Measurements from ENCODE around the gene PLEKHB2.
"Not testable (repeated sequence)": the region's sequence is repeated elsewhere in the genome, so short reads cannot be mapped to it uniquely, and the experiment has no call there.

PLEKHB2 gene

DNA sequence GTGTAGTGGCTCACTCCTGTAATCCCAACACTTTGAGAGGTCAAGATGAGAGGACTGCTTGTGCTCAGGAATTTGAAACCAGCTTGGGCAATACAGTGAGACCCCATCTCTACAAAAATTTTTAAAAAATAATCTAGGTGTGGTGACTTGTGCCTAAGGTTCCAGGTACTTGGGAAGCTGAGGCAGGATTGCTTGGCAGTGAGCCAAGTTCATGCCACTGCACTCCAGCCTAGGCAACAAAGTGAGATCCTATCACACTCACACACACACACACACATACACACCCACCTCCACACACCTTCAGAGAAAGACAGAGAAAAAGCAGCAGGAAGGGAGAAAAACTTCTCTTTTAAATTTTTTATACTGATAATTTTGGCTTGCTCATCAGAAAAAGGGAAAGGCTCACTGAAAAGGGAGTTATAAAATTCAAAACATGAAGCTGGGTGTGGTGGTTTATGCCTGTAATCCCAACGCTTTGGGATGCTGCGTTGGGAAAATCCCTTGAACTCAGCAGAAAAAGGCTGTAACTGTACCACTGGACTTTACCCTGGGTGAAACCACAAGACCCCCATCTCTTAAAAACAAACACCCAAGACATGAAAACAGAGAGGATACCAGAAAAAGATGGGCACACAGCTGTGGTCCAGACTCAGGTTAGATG, 37.5 kb upstream of the PLEKHB2 start:
- FAIRE-seq = no peak
- no peak for DNase-seq (ENCODE audit: insufficient read length, low spot score)
- TF ChIP-seq TAF1 (IDR thresholded peaks at IDR 0.05; ENCODE audit: low read depth, low read length) (no peak), SPI1 (IDR thresholded peaks at IDR 0.05; ENCODE audit: low read depth, low read length) (no peak), POLR2AphosphoS5 (IDR thresholded peaks at IDR 0.05; ENCODE audit: low read depth, low read length) (no peak), PAX5 (IDR thresholded peaks at IDR 0.05; ENCODE audit: insufficient read depth, low read length, severe bottlenecking) (no peak), POLR2A (IDR thresholded peaks at IDR 0.05; ENCODE audit: low read depth, low read length) (no peak), POU2F2 (IDR thresholded peaks at IDR 0.05; ENCODE audit: low read depth, low read length) (no peak)

DNA sequence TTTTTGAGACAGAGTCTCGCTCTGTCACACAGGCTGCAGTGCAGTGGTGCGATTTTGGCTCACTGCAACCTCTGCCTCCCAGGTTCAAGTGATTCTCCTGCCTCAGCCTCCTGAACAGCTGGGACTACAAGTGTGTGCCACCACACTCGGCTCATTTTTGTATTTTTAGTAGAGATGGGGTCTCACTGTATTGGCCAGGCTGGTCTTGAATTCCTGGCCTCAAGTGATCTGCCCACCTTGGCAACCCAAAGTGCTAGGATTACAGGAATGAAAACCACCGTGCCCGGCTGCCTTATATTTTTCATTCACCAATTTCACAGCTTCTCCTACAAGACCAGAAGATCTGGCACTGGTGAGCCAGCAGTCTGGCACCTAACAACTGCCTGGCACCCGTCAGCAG, 37.0 kb upstream of the PLEKHB2 start:
- not testable (repeated sequence) for DNase-seq (ENCODE audit: insufficient read length, low spot score); FAIRE-seq

- DNase-seq (ENCODE audit: insufficient read length, low spot score); FAIRE-seq: not testable (repeated sequence)
Observed at GRCh38 chr2:131075578-131075977, 29.6 kb upstream of the PLEKHB2 start.

- no peak for FAIRE-seq
- TF ChIP-seq PAX5 (IDR thresholded peaks at IDR 0.05; ENCODE audit: insufficient read depth, low read length, severe bottlenecking) = no peak
- DNase-seq (ENCODE audit: insufficient read length, low spot score) = no peak
Observed at GRCh38 chr2:131076707-131077106, 28.4 kb upstream of the PLEKHB2 start.

DNA sequence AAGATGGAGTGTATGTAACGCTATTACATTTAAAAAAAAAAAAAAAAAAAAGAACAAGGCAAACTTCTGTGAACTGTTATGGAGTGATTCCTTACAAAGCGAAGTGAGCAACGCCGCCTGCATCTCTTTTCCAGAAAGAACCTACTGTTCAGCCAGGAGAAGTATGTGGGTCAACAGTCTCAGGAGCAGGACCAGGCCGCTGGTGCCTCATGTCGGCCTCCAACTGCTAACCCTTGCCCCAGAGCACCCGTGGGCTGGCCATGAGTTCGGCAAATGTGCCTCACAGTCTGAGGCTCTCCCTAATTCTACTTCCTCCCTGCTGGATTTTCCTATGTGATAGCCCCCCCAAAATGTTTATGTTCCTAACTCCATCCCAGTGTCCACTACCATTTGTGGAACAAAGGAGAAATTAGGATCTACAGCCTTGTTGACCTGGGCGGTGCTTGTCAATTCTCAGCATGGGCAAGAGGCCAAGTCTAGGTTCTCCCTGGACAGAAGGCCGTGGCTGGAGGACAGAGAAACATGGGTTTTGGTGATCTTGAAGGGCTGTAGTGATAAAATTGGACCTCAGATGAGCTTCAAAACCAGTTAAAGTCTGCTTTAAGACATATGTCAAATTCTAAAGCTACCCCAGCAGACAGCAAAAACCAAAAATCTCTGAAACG, 27.8 kb upstream of the PLEKHB2 start:
- no peak for DNase-seq (ENCODE audit: insufficient read length, low spot score)
- FAIRE-seq = no peak
- TF ChIP-seq POU2F2 (IDR thresholded peaks at IDR 0.05; ENCODE audit: low read depth, low read length) (no peak), SPI1 (IDR thresholded peaks at IDR 0.05; ENCODE audit: low read depth, low read length) (no peak), POLR2A (IDR thresholded peaks at IDR 0.05; ENCODE audit: low read depth, low read length) (no peak), TAF1 (IDR thresholded peaks at IDR 0.05; ENCODE audit: low read depth, low read length) (no peak), POLR2AphosphoS5 (IDR thresholded peaks at IDR 0.05; ENCODE audit: low read depth, low read length) (no peak), PAX5 (IDR thresholded peaks at IDR 0.05; ENCODE audit: insufficient read depth, low read length, severe bottlenecking) (no peak)

- no peak for DNase-seq (ENCODE audit: insufficient read length, low spot score)
- TF ChIP-seq POLR2AphosphoS5 (IDR thresholded peaks at IDR 0.05; ENCODE audit: low read depth, low read length) (no peak), PAX5 (IDR thresholded peaks at IDR 0.05; ENCODE audit: insufficient read depth, low read length, severe bottlenecking) (no peak), POU2F2 (IDR thresholded peaks at IDR 0.05; ENCODE audit: low read depth, low read length) (no peak), TAF1 (IDR thresholded peaks at IDR 0.05; ENCODE audit: low read depth, low read length) (no peak)
- no peak for FAIRE-seq
Observed at GRCh38 chr2:131077966-131078365, 27.2 kb upstream of the PLEKHB2 start.

- not testable (repeated sequence) for DNase-seq (ENCODE audit: insufficient read length, low spot score); FAIRE-seq
Observed at GRCh38 chr2:131079931-131080330, 25.2 kb upstream of the PLEKHB2 start.

DNA sequence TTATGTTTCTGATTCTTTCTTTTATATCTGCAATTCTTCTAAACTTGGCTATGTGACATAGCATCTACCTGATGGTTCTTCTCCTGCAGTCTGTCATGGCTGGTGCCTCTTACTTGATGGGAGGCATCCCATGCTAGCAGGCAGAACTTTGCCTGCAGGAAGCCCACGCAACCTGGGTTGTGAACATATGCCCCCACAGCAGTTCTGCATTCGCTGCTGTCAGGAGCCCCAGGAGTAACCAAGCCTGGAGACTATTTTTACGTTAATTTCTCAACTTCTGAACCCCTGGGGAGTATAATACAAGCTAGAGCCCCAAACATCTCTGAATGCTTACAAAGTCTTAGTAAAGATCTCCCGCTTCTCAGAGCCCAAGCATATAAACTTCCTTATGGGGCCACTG, 23.9 kb upstream of the PLEKHB2 start:
- no peak for TF ChIP-seq POLR2AphosphoS5 (IDR thresholded peaks at IDR 0.05; ENCODE audit: low read depth, low read length)
- no peak for TF ChIP-seq TAF1 (IDR thresholded peaks at IDR 0.05; ENCODE audit: low read depth, low read length)
- no peak for TF ChIP-seq PAX5 (IDR thresholded peaks at IDR 0.05; ENCODE audit: insufficient read depth, low read length, severe bottlenecking)
- no peak for TF ChIP-seq POU2F2 (IDR thresholded peaks at IDR 0.05; ENCODE audit: low read depth, low read length)
- no peak for TF ChIP-seq POLR2A (IDR thresholded peaks at IDR 0.05; ENCODE audit: low read depth, low read length)
- no peak for TF ChIP-seq SPI1 (IDR thresholded peaks at IDR 0.05; ENCODE audit: low read depth, low read length)
- no peak for DNase-seq (ENCODE audit: insufficient read length, low spot score)
- no peak for FAIRE-seq

GRCh38 chr2:131085646-131086045, 19.5 kb upstream of the PLEKHB2 start:
- TF ChIP-seq TAF1 (IDR thresholded peaks at IDR 0.05; ENCODE audit: low read depth, low read length) (no peak), POU2F2 (IDR thresholded peaks at IDR 0.05; ENCODE audit: low read depth, low read length) (no peak), POLR2A (IDR thresholded peaks at IDR 0.05; ENCODE audit: low read depth, low read length) (no peak), PAX5 (IDR thresholded peaks at IDR 0.05; ENCODE audit: insufficient read depth, low read length, severe bottlenecking) (no peak), POLR2AphosphoS5 (IDR thresholded peaks at IDR 0.05; ENCODE audit: low read depth, low read length) (no peak), SPI1 (IDR thresholded peaks at IDR 0.05; ENCODE audit: low read depth, low read length) (no peak)
- FAIRE-seq = no peak

GRCh38 chr2:131092458-131093005, 12.6 kb upstream of the PLEKHB2 start:
- DNase-seq (ENCODE audit: insufficient read length, low spot score) = no peak
- TF ChIP-seq POU2F2 (IDR thresholded peaks at IDR 0.05; ENCODE audit: low read depth, low read length) (no peak), PAX5 (IDR thresholded peaks at IDR 0.05; ENCODE audit: insufficient read depth, low read length, severe bottlenecking) (no peak)
- FAIRE-seq = peak; percentile 5

More at GRCh38 chr2:131085646-131086045, 19.5 kb upstream of the PLEKHB2 start:
- DNase-seq (ENCODE audit: insufficient read length, low spot score) = no peak
